Hepatocyte (in vitro differentiated cells): ENCODE measurements around the gene NYAP2. TPM values are rescaled to one million over a fixed set of nuclear protein-coding genes. Genes with fewer than 3 reads are reported as not detected.

Experiments
- DNase-seq: peaks from one replicate; pipeline ENCODE4 v3.0.0-alpha.2; 2016; ENCODE audit warnings: low spot score
- H2AFZ ChIP-seq: fragments of 200-600 bp; sonication (generic); 2 replicates; pipeline ENCODE4 v1.6.0; 2016; ENCODE audit warnings: antibody characterized with exemption, mild to moderate bottlenecking
- H3K27ac ChIP-seq: fragments of 200-600 bp; sonication (generic); 2 replicates; pipeline ENCODE4 v1.5.1; 2016; ENCODE audit warnings: mild to moderate bottlenecking
- H3K27me3 ChIP-seq: fragments of 200-600 bp; sonication (generic); 2 replicates; pipeline ENCODE4 v1.6.1; 2016
- H3K36me3 ChIP-seq: fragments of 200-600 bp; sonication (generic); replicated peaks from 2 replicates; pipeline ENCODE4 v1.5.1; 2016; ENCODE audit warnings: low read depth; ENCODE audit not compliant: insufficient read depth
- H3K4me1 ChIP-seq: fragments of 200-600 bp; sonication (generic); 2 replicates; pipeline ENCODE4 v1.5.1; 2016; ENCODE audit warnings: mild to moderate bottlenecking, moderate library complexity; ENCODE audit not compliant: insufficient read depth
- H3K4me2 ChIP-seq: fragments of 200-600 bp; sonication (generic); 2 replicates; pipeline ENCODE4 v1.6.0; 2016
- H3K4me3 ChIP-seq: fragments of 200-600 bp; sonication (generic); 2 replicates; pipeline ENCODE4 v1.5.1; 2016; ENCODE audit warnings: mild to moderate bottlenecking
- H3K79me2 ChIP-seq: fragments of 200-600 bp; sonication (generic); 2 replicates; pipeline ENCODE4 v1.6.0; 2017; ENCODE audit warnings: mild to moderate bottlenecking
- H3K9me2 ChIP-seq: fragments of 200-600 bp; sonication (generic); replicated peaks from 2 replicates; pipeline ENCODE4 v1.6.0; 2017; ENCODE audit warnings: mild to moderate bottlenecking; ENCODE audit not compliant: insufficient read depth
- H3K9me3 ChIP-seq: fragments of 200-600 bp; sonication (generic); 2 replicates; pipeline ENCODE4 v1.5.1; 2016; ENCODE audit warnings: low read depth, mild to moderate bottlenecking
- H4K20me1 ChIP-seq: fragments of 200-600 bp; sonication (generic); 2 replicates; pipeline ENCODE4 v1.6.0; 2016; ENCODE audit warnings: mild to moderate bottlenecking; ENCODE audit not compliant: insufficient read depth, poor library complexity, severe bottlenecking
- CTCF ChIP-seq: fragments of 200-600 bp; sonication (generic); IDR thresholded peaks from 2 replicates; pipeline ENCODE4 v1.5.1; 2016; ENCODE audit warnings: antibody characterized with exemption, mild to moderate bottlenecking; ENCODE audit not compliant: poor library complexity
- EZH2 ChIP-seq: fragments of 200-600 bp; sonication (generic); IDR thresholded peaks from 2 replicates; pipeline ENCODE4 v1.6.1; 2016; ENCODE audit warnings: antibody characterized with exemption, mild to moderate bottlenecking, borderline replicate concordance
- EZH2phosphoT487 ChIP-seq: fragments of 200-600 bp; sonication (generic); IDR thresholded peaks from one replicate; pipeline ENCODE4 v1.6.1; 2018; ENCODE audit warnings: antibody characterized with exemption, mild to moderate bottlenecking, low read depth, moderate library complexity; ENCODE audit not compliant: unreplicated experiment, severe bottlenecking
- WGBS: methylation state at CpG from one replicate; pipeline ENCODE4 v1.1.6; 2016; ENCODE audit warnings: low lambda C conversion rate; ENCODE audit errors: missing lambda C conversion rate; 5-methylcytosine and 5-hydroxymethylcytosine counted together
- polyA plus RNA-seq: library from polyadenylated mRNA; unstranded; fragments of >200 nt; fragmentation: Nextera tagmentation; extraction: Ambion mirVana; gene quantifications from 2 replicates; pipeline ENCODE4 v1.2.1, GENCODE V29; 2016
- total RNA-seq: library from RNA; depleted of rRNA; stranded (reverse); fragments of >200 nt; gene quantifications from 2 replicates; pipeline ENCODE4 v1.2.3, GENCODE V29; 2014

Gene NYAP2
- total and polyA plus RNA-seq, 2 experiments from 2014 or later: 0.23 to 0.37 TPM

- H3K27me3 ChIP-seq: no peaks in the 10 kb centered on the region
- no peaks in the 10 kb centered on the region for H3K9me3 ChIP-seq
- no peaks in the 10 kb centered on the region for H3K36me3 ChIP-seq
- H4K20me1 ChIP-seq: no peaks in the 10 kb centered on the region
- H3K4me3 ChIP-seq: no peak overlapping the region
- no peak overlapping the region for H3K4me2 ChIP-seq
- no peak overlapping the region for H2AFZ ChIP-seq
- no peak for DNase-seq
- no peak overlapping the region for H3K27ac ChIP-seq
- TF ChIP-seq EZH2phosphoT487 (no peak), EZH2 (no peak), CTCF (no peak)
- no peaks in the 10 kb centered on the region for H3K79me2 ChIP-seq
- H3K4me1 ChIP-seq: no peaks in the 10 kb centered on the region
- H3K9me2 ChIP-seq: no peaks in the 10 kb centered on the region
These were observed 200.9 kb downstream of the NYAP2 start for GRCh38 chr2:225600444-225600843.

GRCh38 chr2:225600865-225601264 is 201.4 kb downstream of the NYAP2 start:
- TF ChIP-seq EZH2: no peak
- no peak for TF ChIP-seq EZH2phosphoT487
- no peak for TF ChIP-seq CTCF
- Histone ChIP-seq H3K4me3 (no peak overlapping the region), H3K27ac (no peak overlapping the region), H3K27me3 (no peaks in the 10 kb centered on the region), H4K20me1 (no peaks in the 10 kb centered on the region), H3K9me2 (no peaks in the 10 kb centered on the region), H3K36me3 (no peaks in the 10 kb centered on the region), H3K9me3 (no peaks in the 10 kb centered on the region), H3K79me2 (no peaks in the 10 kb centered on the region), H3K4me2 (no peak overlapping the region), H3K4me1 (no peaks in the 10 kb centered on the region), H2AFZ (no peak overlapping the region)
- DNase-seq: no peak
- 93% methylated on average over 4 of the region's 4 CpGs for WGBS

- Histone ChIP-seq H3K9me2 (no peaks in the 10 kb centered on the region), H3K4me3 (no peak overlapping the region), H3K4me1 (no peaks in the 10 kb centered on the region), H3K27me3 (no peaks in the 10 kb centered on the region), H3K4me2 (no peak overlapping the region), H4K20me1 (no peaks in the 10 kb centered on the region), H2AFZ (no peak overlapping the region), H3K9me3 (no peaks in the 10 kb centered on the region), H3K79me2 (no peaks in the 10 kb centered on the region), H3K27ac (no peak overlapping the region), H3K36me3 (no peaks in the 10 kb centered on the region)
- WGBS: 82% methylated on average over 4 of the region's 4 CpGs
- DNase-seq: no peak
- TF ChIP-seq EZH2 (no peak), CTCF (no peak), EZH2phosphoT487 (no peak)
These were observed 202.7 kb downstream of the NYAP2 start for GRCh38 chr2:225602205-225602604.

- Histone ChIP-seq H3K36me3 (no peaks in the 10 kb centered on the region), H3K4me3 (no peak overlapping the region), H3K9me3 (no peaks in the 10 kb centered on the region), H3K9me2 (no peaks in the 10 kb centered on the region), H3K4me2 (no peak overlapping the region), H3K4me1 (no peaks in the 10 kb centered on the region), H3K79me2 (no peaks in the 10 kb centered on the region), H3K27ac (no peak overlapping the region), H3K27me3 (no peaks in the 10 kb centered on the region), H4K20me1 (no peaks in the 10 kb centered on the region), H2AFZ (no peak overlapping the region)
- no peak for DNase-seq
- WGBS: 63% methylated on average over 1 of the region's 1 CpG
- TF ChIP-seq CTCF: no peak
- no peak for TF ChIP-seq EZH2
- no peak for TF ChIP-seq EZH2phosphoT487
These were observed 208.6 kb downstream of the NYAP2 start for GRCh38 chr2:225608136-225608535.
